ENCODE results near the gene CST6. TPM values are rescaled to one million over a fixed set of nuclear protein-coding genes. Genes with fewer than 3 reads are reported as not detected.

The CST6 gene
- total and polyA plus RNA-seq, 2 donors (not counting 3 experiments of a cell fraction or from before 2014, with no cell fraction given), result 0.46 to 2.2 TPM

DNA sequence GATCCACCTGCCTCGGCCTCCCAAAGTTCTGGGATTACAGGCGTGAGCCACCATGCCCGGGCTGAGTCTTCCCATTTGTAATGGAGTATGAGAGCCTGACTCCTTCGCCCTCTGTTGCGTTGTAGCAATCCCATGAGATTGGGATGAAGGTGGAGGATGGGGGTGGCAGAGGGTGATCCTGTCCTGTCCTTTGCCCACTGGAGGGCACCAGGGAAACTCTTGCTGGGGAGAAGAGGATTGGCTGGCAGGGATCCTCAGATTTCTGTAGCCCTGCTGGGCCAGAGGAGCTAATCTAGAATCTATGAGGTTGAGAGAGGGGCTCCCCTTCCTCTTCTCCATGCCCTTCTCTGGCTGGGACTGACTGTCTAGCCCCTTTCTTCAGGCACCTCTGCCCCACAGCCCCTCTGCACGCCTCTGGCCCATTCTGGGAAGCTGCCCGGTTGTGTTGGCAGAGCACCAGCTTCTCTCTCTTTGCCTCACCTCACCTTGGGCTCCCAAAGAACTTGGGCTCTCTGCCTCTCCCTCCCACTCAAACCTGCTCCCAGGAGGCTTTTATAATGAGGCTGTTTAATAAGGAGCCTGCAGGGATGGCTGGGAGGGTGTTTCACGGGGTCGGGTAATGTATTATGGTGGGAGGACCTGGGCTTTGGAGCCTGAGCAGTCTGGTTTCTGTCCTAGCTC lies 24.0 kb downstream of the CST6 start:
- no peak overlapping the region for H3K4me2 ChIP-seq (ENCODE audit: insufficient read depth, low read length)
- H3K9me3 ChIP-seq (replicated peaks; ENCODE audit: control insufficient read depth, insufficient read depth, low read length), result no peaks in the 10 kb centered on the region
- no peaks in the 10 kb centered on the region for H3K9me1 ChIP-seq (replicated peaks; ENCODE audit: control insufficient read depth, extremely low read depth, insufficient read depth, low read length)
- CTCF ChIA-PET, result interaction anchor here (2.2 to 3.3 kb wide), 2 partner anchors 10 to 14 kb away, joined by 8 to 18 read pairs; no protein-coding TSS in a partner anchor
- H3K79me2 ChIP-seq (ENCODE audit: control insufficient read depth, insufficient read depth, low read length), result no peaks in the 10 kb centered on the region
- FAIRE-seq (no peak), DNase-seq (ENCODE audit: low read depth, low spot score) (no peak)
- H3K27ac ChIP-seq (ENCODE audit: insufficient read depth, low read depth, low read length), result no peak overlapping the region
- no peaks in the 10 kb centered on the region for H3K4me1 ChIP-seq (ENCODE audit: control insufficient read depth, extremely low read depth, insufficient read depth, low read length)
- POLR2A ChIA-PET, result no interaction called here
- intact Hi-C loops (cut with micrococcal nuclease), result no loop called here
- no peak overlapping the region for H3K9ac ChIP-seq (replicated peaks; ENCODE audit: extremely low read depth, insufficient read depth, low read length)
- peaks cover 0 to 10% of the 10 kb centered on the region in 2 experiments for H3K27me3 ChIP-seq (ENCODE audit: control insufficient read depth in 2 of 2, insufficient read depth in 2 of 2, low read length in 2 of 2)
- no TSS peak for BruUV-seq (replicated peaks)
- TF ChIP-seq JUN (IDR thresholded peaks at IDR 0.05; ENCODE audit: borderline replicate concordance, insufficient read depth, insufficient read length, low read depth) (no peak), FOS (IDR thresholded peaks at IDR 0.05; ENCODE audit: borderline replicate concordance, insufficient read depth, low read length) (no peak), MAX (IDR thresholded peaks at IDR 0.05; ENCODE audit: insufficient read depth, insufficient read length) (no peak), POLR2AphosphoS5 (IDR thresholded peaks at IDR 0.05; ENCODE audit: insufficient read depth, low read depth, low read length) (no peak), EZH2 (IDR thresholded peaks at IDR 0.05; ENCODE audit: borderline replicate concordance, low read depth, low read length, severe bottlenecking) (no peak), MYC (IDR thresholded peaks at IDR 0.05; ENCODE audit: low read depth, low read length) (no peak), GATA2 (IDR thresholded peaks at IDR 0.05; ENCODE audit: insufficient read depth, insufficient read length, low read depth, low read length) (no peak), POLR2A (IDR thresholded peaks at IDR 0.05; ENCODE audit: low read depth, low read length) (no peak)
- TF ChIP-seq, protein P1, sequence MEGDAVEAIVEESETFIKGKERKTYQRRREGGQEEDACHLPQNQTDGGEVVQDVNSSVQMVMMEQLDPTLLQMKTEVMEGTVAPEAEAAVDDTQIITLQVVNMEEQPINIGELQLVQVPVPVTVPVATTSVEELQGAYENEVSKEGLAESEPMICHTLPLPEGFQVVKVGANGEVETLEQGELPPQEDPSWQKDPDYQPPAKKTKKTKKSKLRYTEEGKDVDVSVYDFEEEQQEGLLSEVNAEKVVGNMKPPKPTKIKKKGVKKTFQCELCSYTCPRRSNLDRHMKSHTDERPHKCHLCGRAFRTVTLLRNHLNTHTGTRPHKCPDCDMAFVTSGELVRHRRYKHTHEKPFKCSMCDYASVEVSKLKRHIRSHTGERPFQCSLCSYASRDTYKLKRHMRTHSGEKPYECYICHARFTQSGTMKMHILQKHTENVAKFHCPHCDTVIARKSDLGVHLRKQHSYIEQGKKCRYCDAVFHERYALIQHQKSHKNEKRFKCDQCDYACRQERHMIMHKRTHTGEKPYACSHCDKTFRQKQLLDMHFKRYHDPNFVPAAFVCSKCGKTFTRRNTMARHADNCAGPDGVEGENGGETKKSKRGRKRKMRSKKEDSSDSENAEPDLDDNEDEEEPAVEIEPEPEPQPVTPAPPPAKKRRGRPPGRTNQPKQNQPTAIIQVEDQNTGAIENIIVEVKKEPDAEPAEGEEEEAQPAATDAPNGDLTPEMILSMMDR (IDR thresholded peaks at IDR 0.05; ENCODE audit: extremely low read depth in 1 of 2, insufficient read depth in 1 of 2, low read depth in 1 of 2, low read length in 2 of 2), result no peak
- no peaks in the 10 kb centered on the region for H4K20me1 ChIP-seq (replicated peaks; ENCODE audit: control insufficient read depth, extremely low read depth, insufficient read depth, low read length)
- H3K4me3 ChIP-seq (replicated peaks in 1 of 3; ENCODE audit: insufficient read depth in 1 of 3, low read depth in 1 of 3, low read length in 3 of 3), result no peak overlapping the region
- dilution Hi-C loops (cut with MboI; ENCODE audit: extremely low pct_ligation_motif_present, low sequenced_read_pairs), result no loop called here
- no peak overlapping the region for H2AFZ ChIP-seq (ENCODE audit: low read depth, low read length)
- H3K36me3 ChIP-seq (ENCODE audit: control insufficient read depth in 2 of 2, extremely low read depth in 1 of 2, insufficient read depth in 2 of 2, low read length in 2 of 2), result no peaks in the 10 kb centered on the region
